Measurements from ENCODE around the gene TMEM243. TPM values are rescaled to one million over a fixed set of nuclear protein-coding genes. Genes with fewer than 3 reads are reported as not detected.

Gene TMEM243
- total and polyA plus RNA-seq, 2 of the 13 experiments (the other 11 are each of a cell fraction or from before 2014, with no cell fraction given) = 25.1 to 31.2 TPM

DNA sequence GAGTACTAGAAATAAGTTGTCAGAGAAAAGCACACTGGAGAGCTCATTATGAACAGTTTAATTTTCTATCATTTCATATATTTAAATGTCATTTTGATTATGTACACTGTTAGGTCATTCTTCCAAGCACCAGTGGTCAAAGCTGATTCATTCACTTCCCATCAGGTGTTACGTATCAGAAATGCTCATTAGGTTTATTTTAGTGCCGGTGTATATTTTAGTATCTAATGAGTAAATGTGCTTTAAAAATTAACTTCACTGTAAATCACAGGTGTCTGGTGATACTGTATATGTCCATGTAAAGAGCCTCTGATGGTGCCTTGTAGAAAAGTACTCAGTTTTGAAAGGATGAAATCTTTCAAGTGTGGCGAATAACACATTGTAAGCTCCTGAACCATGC lies 63.7 kb downstream of the TMEM243 start:
- Histone ChIP-seq H3K79me2 (ENCODE audit: insufficient read depth, low read length) (peaks cover 75% of the 10 kb centered on the region), H3K9me3 (ENCODE audit: low read length) (no peaks in the 10 kb centered on the region), H3K4me1 (ENCODE audit: insufficient read depth, low read length) (peaks cover 43% of the 10 kb centered on the region), H3K4me3 (replicated peaks in 1 of 3; ENCODE audit: insufficient read depth in 1 of 3, low read depth in 2 of 3, low read length in 3 of 3) (no peak overlapping the region; a peak in 1 of 6 replicates), H3K9ac (ENCODE audit: insufficient read depth, low read depth, low read length) (no peak overlapping the region), H3K27ac (ENCODE audit: extremely low read length, insufficient read depth, low read length) (no peak overlapping the region), H3K36me3 (replicated peaks in 1 of 2; ENCODE audit: control insufficient read depth in 1 of 2, insufficient read depth in 2 of 2, low read length in 2 of 2) (no peaks in the 10 kb centered on the region; a peak in 2 of 5 replicates), H3K4me2 (ENCODE audit: low read depth, low read length) (peak overlapping the region; percentile 71; the same call in 1 of the 2 replicates), H3K27me3 (ENCODE audit: control insufficient read depth in 1 of 2, insufficient read depth in 2 of 2, low read length in 2 of 2) (no peaks in the 10 kb centered on the region; a peak in 1 of 5 replicates), H4K20me1 (ENCODE audit: insufficient read depth, low read length) (no peaks in the 10 kb centered on the region; the same call in 1 of the 2 replicates), H2AFZ (ENCODE audit: low read length) (no peak overlapping the region)
- intact Hi-C loops (cut with micrococcal nuclease; ENCODE audit: unreplicated experiment) (no loop called here), in situ Hi-C loops (cut with HindIII; ENCODE audit: extremely low pct_ligation_motif_present, low pct_unique_long_range_greater_than_20kb) (no loop called here)
- 78% methylated on average over 3 of the region's 3 CpGs for WGBS (ENCODE audit: low lambda C conversion rate)
- no peak for ATAC-seq
- no peak for FAIRE-seq
- 0 out of 2 replicates have a peak, but pooled peaks have one; percentile 17 for TF ChIP-seq RBFOX2 (IDR thresholded peaks at IDR 0.05; ENCODE audit: low read depth, low read length)
- no peak for TF ChIP-seq ZNF430 (CRISPR knock-in tag; IDR thresholded peaks at IDR 0.05)
- TF ChIP-seq RORA (CRISPR knock-in tag; IDR thresholded peaks at IDR 0.05) = no peak
- DNase-seq (ENCODE audit: low spot score) = no peak
- ChIA-PET CTCF (ENCODE audit: low intra/inter-chr PET ratio, low total read pairs) (no interaction called here), POLR2A (interaction anchor here (2.5 kb wide), 1 partner anchor 64 kb away, joined by 7 read pairs; the partner anchor contains the start of gene TMEM243)
- BruUV-seq (replicated peaks) = no TSS peak

DNA sequence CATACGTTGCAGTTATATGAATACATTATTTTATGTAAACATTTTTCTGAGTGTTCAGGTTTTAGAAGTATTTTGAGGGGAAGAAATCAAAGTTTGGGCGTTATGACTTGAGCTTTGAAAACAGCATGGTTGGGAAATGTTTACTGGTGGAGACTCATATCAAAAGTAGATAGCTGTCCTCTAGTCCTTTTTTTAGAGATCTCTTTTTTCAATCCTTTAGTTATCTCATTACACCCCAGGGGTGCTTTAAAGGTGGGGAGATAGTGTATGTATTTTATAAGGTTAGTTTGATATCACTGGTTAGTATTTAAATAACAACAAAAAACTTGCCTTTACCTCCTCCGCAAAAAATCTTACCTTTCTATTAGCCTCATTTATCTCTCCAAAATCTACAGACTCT lies 65.0 kb downstream of the TMEM243 start:
- DNase-seq (ENCODE audit: low spot score) (no peak), FAIRE-seq (no peak), ATAC-seq (no peak)
- Histone ChIP-seq H4K20me1 (ENCODE audit: insufficient read depth, low read length) (no peaks in the 10 kb centered on the region; the same call in 1 of the 2 replicates), H3K4me2 (ENCODE audit: low read depth, low read length) (peak overlapping the region; percentile 71), H3K9me3 (ENCODE audit: low read length) (no peaks in the 10 kb centered on the region), H2AFZ (ENCODE audit: low read length) (no peak overlapping the region), H3K9ac (ENCODE audit: insufficient read depth, low read depth, low read length) (peak overlapping the region; percentile 91; the same call in 1 of the 2 replicates), H3K27ac (ENCODE audit: extremely low read length, insufficient read depth, low read length) (no peak overlapping the region), H3K27me3 (ENCODE audit: control insufficient read depth in 1 of 2, insufficient read depth in 2 of 2, low read length in 2 of 2) (no peaks in the 10 kb centered on the region; a peak in 1 of 5 replicates), H3K4me1 (ENCODE audit: insufficient read depth, low read length) (peaks cover 43% of the 10 kb centered on the region), H3K79me2 (ENCODE audit: insufficient read depth, low read length) (peaks cover 67% of the 10 kb centered on the region), H3K4me3 (replicated peaks in 1 of 3; ENCODE audit: insufficient read depth in 1 of 3, low read depth in 2 of 3, low read length in 3 of 3) (peak overlapping the region; percentile 86 to 97 (median 91); a peak in 5 of 6 replicates), H3K36me3 (replicated peaks in 1 of 2; ENCODE audit: control insufficient read depth in 1 of 2, insufficient read depth in 2 of 2, low read length in 2 of 2) (no peaks in the 10 kb centered on the region; a peak in 1 of 5 replicates)
- intact Hi-C loops (cut with micrococcal nuclease; ENCODE audit: unreplicated experiment) (loop anchor here (5.0 kb wide), 1 partner anchor 212 kb away; no protein-coding TSS in a partner anchor), in situ Hi-C loops (cut with HindIII; ENCODE audit: extremely low pct_ligation_motif_present, low pct_unique_long_range_greater_than_20kb) (loop anchor here (5.0 kb wide), 1 partner anchor 212 kb away; no protein-coding TSS in a partner anchor)
- ChIA-PET POLR2A (interaction anchor here (2.5 kb wide), 1 partner anchor 66 kb away, joined by 7 read pairs; the partner anchor contains the start of gene TMEM243), CTCF (ENCODE audit: low intra/inter-chr PET ratio, low total read pairs) (no interaction called here)
- 39% methylated on average over 3 of the region's 3 CpGs for WGBS (ENCODE audit: low lambda C conversion rate)
- BruUV-seq (replicated peaks) = no TSS peak
- TF ChIP-seq SMAD3 (CRISPR knock-in tag; IDR thresholded peaks at IDR 0.05) (no peak), ZNF883 (CRISPR knock-in tag; IDR thresholded peaks at IDR 0.05; ENCODE audit: not compliant biosample characterization) (no peak), ZNF761 (CRISPR knock-in tag; conservative IDR thresholded peaks at IDR 0.05) (no peak), NFATC3 (CRISPR knock-in tag; IDR thresholded peaks at IDR 0.05) (no peak)
